DMS153 (cell line): ENCODE data around the gene C6orf141.

Experiments used
- DNase-seq: peaks from one replicate; lab custom pipeline; 2025; lab: John Stamatoyannopoulos, UW

Gene C6orf141

DNA sequence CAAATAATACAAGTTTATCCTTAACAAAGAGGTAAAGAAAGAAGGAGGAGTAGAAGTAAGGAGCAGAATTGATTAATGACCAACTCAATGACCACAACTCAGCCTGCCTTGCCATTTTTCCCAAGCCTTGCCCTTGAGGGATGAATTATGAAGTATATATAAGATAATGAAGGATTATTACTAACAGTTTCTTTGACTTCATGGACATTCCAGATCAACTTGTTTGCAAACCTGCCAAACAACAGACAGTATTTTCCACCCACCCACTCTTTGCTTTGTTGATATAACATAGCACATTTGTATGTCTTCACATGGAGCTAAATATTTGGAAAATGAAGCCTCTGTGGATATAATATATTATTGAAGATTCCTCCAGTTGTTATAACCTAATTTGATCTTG is 9.9 kb upstream of the C6orf141 start:
- DNase-seq, result no peak

DNA sequence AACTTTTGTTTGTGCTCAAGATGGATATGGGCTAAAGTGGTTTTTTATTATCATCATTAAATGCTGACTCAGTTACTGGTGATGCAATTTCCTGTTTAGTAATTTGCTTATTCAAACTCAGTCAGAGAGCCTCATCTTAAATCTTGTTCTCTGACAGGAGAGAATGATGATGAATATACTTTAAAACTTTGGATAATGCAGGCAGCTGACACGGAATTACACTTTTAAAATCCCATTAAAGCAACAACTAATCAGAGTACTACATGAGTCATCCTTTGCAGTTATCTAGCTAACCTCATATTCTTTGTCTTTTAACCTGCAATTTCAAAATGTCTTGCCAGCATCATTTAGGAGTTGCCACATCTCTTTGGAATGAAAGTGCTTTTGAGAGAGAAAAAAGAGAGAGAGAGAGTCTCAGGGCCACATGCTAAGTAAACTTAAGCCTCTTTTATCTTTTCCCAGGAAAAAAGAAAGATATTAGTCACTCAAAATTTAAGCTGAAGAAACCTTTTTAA is 9.2 kb upstream of the C6orf141 start:
- DNase-seq, result peak; percentile 48

DNA sequence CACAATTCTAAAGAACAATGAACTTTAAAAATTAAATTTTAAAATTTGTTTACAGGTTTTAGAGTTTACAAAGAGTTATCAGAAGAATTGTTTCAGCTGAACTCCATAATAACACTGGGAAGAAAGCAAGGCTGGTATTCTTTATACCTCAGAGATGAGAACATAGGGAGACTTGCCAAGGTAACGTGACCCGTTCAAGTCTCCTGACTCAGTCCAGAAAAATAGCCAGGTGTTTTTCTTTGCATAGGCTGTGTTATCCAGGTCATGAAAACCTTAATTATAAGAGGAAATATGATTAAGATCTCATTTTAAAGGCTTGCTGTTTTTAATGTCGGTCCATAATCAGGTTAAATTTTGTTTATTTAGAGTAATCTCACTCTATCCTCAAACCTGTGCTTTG is 8.5 kb upstream of the C6orf141 start:
- DNase-seq, result no peak

DNA sequence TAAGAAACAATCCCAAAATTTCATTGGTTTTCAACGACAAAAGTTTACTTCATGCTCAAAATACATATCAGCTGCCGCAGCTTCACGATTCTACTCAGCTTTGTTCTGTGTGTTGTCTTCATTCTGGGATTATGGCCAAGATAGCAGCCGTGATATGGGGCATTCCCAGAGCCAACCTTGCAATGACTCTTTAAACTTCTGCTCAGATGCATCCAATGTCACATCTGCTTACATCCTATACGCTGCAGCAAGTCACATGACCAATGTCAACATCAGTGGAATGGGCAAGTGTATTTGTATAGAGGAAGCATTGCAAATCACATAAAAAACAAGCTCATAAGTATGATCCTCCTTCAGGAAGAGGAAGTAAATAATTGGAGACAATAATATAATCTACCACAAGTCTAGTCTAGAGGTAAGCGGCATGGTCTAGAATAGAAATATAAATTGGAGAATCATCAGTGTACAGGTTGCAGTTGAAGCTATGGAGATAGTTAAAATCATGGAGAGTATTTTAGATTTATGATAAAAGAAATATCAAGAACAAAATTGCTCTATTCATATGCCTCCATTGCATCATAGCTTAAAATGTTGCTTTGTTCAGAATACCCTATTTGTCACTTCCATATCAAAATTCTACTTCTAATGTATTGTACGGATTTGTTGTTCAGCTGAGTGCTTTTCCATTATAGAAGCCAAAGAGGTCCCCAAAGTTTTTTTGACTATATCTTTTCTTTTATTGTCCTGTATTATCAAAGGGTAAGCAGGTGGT is 7.2 kb upstream of the C6orf141 start:
- peak; percentile 56 for DNase-seq

DNA sequence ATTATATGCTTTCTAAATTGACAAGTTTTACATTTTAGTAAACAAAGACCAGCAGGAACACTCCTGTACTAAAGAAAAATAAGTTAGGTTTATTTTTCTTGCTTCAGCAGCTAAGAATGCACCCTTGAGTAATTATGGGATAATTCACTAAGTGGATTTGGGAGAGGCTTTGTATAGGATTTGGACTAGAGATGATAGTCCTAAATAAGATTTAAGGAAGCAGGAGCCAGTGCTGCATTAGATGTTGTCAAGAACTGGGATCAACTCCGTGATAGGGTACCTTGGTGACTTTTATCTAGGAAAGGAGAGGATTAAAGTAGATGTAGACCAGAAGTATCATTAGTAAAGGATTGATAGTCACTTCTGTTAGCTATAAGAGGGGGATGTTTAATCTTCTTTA is 4.1 kb upstream of the C6orf141 start:
- DNase-seq, result no peak

DNA sequence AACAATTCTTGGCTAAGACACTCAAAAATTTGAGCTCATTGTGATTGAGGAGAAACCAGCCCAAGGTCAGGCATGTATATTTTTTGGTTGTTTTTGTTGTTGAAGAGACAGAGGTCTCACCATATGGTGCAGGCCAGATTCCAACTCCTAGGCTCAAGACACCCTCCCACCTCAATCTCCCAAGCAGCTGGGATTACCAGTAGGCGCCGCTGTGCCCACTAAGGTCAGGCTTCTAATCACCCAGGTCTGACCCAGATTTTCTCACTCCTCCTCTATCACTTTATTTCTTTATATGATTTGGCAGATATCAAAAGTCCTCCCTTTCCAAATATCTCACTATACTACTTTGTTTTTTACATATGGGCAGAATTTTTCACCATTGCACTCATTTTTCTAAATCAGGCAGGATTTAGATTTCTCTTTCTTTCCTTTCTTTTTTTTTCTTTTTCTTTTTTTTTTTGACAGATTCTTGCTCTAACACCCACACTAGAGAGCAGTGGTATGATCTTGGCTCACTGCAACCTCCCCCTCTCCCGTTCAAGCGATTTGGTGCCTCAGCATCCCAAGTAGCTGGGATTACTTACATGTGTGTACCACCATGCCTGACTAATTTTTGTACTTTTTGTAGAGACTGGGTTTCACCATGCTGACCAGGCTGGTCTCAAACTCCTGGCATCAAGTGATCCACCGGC is 1.7 kb upstream of the C6orf141 start:
- DNase-seq, result no peak

DNA sequence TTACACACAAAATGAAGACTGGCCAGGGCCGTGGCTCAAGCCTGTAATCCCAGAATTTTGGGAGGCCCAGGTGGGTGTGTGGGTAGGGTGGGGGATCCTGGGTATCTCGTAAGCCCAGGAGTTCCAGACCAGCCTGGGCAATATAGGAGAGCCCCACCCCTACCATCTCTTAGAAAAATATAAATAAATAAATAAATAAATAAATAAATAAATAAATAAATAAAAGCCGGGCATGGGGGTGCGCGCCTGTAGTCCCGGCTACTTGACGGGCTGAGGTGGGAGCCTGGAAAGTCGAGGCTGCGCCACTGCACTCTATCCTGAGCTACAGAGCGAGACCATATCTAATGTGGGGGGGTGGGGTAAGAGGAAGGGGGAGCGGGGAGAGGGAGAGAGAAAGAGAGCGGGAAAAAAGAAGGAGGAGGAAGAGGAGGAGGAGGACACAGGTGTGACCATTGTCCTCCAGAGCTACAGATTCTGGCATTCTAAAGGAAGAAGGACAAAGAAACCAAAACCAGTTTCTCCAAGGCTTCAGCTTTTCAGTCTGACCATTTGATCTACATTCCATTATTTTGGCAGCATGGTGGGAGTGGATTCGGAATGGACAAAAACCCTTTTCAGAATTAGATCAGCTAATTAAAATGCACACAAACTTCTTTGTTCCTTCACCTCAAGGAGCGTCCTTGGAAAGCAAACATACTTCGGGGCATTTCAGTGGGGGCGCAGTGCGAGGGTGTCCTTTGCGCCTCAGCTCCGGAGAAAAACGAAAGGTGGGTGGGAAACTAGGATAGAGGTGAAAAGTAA is 577 bp upstream of the C6orf141 start:
- no peak for DNase-seq

DNA sequence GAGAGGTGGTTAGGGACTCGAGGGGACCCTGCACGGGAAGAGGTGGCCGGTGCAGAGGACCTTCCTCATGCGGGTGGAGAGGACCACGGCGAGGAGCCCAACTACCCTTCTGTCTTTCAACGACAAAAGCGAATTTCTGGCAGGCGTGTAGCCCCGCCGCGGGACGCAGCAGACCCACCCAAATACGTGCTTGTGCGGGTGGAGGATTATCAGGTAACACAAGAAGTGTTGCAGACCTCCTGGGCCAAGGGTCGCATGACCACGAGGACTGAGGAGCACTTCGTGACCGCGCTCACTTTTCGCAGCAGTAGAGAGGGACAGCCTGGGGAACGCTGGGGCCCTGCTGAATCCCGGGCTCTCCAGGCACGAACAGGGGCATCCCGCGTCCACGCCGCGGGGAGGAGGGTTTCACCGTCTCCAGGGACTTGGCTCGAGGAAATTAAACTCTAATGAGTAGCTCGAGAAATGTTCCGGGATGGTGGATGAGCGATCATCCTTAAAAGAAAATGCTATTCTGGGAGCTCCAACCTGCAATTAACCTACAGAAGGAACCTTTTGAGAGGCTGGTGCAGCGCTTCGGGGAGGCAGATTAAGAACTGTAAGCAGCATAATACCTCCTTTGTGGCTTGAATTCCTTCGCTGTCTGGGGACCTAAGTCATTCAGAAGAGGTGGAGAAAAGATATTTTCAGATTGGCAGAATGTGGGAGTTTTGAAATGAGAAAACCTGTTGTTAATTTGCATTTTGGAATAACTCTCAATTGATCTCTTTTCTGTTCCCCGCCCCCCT is 804 bp downstream of the C6orf141 start:
- DNase-seq, result no peak

DNA sequence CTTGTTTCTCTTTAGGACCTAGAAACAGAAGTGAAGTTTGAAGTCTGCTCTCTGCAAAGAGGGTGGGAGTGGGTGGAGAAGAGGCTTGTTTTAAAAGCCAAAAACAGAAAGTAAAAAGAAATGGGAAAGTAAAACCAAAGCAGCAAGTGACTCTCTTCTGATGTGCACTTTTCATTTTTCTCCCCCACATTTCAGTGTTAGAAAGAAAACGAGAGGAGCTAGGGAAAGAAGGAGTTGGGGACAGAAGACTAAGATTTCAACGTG is 1.3 kb downstream of the C6orf141 start:
- no peak for DNase-seq

DNA sequence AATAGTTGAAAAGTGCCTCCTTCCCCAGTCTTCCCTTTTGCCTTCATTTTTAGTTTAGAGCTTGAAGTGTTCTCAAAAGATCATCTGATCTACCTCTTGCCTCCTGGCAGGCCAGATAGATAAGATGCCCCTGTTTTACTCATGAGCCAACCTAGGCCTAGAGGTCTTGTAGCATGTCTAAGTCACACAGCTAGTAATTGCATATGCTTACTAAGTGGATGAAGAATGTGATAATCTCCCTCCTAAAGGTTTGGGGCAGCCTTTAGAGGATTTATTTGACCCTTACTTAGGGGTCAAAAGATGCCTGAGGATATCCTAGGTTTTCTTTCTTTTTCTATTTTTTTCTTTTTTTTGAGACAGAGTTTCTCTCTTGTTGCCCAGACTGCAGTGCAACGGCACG is 2.1 kb downstream of the C6orf141 start:
- no peak for DNase-seq

DNA sequence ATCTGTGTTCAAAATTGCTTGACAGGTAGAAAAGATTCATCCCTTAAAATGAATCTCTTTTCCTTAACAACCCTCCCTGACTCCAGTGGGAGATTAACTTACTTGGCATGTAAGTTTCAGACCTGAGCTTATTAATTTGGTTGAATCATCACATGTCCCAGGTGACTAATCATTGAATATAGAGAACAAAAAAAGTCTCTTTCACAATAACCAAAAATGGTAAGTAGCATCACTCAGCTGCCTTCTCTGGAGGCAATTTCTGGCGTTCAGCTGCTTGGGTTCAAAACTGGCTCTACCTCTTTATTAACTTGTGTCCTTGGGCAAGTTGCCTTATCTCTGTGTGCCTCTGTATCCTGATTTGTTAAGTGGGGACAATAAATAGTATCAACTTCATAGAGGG is 2.9 kb downstream of the C6orf141 start:
- no peak for DNase-seq

DNA sequence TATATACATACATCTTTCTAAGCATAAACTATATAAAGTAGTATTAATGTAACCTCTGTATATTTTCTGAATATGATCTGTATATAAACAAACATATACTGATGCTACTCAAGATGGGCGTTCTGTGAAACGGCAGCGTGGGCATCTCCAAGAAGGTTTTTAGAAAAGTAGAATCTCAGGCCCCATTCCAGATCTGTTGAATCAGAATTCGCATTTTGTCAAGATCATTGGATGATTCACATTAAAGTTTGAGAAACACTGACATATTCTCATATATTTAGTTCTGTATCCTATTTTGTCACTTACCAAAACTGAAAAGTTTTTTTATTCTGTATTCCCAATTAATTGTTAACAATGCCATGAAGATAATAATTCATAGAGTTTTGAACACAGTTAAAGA is 5.5 kb downstream of the C6orf141 start:
- no peak for DNase-seq

DNA sequence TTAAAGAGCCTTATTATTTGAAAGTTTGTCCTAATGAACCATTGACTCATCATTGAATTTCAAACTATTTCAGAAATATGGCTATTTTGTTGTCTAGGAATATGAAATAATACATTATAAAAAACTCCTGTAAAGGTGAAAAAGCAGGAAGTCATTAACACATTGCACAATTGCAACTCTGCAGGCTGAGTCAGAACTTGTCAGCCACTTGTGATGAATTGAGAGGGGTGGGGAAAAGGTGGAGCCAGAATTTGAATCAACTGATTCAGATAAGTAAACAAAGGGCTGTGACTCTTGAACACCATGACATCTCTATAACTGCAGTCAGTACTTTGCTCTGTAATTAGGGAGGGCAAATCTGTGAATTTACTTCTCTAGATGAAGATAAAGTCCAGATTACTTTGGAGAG is 6.0 kb downstream of the C6orf141 start:
- peak; percentile 89 for DNase-seq

DNA sequence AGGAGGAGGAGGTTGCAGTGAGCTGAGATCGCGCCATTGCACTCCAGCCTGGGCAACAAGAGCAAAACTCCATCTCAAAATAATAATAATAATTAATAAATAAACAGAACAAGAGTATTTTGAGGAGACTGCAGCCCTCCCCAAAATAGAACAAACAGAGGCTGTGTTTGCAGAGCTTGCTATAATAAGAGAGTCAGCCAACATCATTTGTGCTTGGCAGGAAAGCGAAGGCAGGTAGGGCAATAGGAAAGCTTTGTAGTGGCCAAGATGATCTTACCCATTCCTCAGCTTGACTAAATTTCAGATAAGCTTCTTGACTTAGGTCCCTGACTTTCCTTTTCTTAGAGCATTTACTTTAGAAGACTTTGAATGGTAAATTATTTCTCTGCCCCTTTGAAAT is 6.7 kb downstream of the C6orf141 start:
- DNase-seq, result peak; percentile 6

DNA sequence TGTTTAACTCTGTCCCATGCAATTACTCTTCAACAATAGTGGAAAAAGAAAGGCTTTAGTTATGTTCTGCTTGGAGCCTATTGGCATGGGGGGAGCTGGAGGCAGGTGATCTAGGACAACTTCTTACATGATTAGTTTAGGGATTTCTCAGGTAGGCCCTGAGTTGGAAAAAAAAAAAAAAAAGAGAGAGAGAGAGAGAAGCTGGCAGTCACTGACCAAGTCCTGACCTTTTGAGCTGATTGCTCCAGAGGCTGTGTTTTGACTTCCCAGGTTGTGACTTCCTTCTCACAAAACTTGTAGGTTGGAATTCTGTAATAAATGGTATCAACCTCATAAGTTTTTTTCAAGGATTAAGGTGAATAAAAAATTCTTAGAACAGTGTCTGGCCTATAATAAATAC is 7.8 kb downstream of the C6orf141 start:
- no peak for DNase-seq

DNA sequence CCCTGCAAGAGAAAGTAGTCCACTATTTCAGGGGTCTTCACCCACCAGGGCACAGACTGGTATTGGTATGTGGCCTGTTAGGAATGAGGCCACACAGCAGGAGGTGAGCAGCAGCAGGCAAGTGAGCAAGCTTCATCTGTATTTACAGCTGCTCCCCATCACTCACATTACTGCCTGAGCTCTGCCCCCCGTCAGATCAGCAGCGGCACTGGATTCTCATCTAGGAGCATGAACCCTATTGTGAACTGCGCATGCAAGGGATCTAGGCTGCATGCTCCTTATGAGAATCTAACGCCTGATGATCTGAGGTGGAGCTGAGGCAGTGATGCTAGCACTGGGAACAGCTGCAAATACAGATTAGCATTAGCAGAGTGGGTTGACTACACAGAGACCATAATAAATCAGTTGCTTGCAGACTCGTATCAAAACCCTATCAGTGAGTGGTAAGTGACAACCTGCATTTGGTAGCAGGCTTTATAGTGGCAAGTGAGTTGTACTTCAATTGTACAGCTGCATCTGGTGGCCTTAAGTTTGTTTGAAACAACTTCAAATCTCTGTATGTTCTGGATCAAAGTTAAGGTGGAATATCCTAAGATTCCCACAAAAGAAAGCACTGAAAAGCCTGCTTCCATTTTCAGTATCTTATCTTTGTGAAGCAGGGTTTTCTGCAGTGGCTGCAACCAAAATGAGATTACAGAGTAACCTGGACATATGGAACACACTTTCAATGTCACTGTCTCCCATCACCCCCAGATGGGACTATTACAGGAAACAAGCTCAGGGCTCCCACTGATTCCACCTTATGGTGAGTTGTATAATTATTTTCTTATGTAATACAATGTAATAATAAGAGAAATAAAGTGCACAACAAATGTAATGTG is 12.8 kb downstream of the C6orf141 start:
- no peak for DNase-seq

DNA sequence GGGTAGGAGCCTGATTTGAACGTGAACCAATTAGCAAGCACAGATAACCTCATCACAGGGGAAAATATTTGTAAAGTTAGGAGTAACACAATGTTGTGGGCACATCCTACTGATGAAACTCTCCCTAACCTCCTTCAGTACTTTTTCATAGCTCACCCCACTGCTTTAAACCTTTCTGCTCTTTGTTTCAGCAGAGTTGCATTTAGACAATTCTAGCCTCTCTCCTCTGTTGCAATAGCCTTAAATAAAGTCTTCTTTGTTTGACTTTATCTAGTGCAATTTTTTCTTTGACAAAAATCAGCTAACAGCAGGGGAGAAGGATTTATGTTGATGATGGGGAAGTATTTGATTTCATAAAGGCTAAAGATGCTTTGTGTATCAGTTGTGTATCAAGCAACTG is 14.1 kb downstream of the C6orf141 start:
- DNase-seq, result no peak

DNA sequence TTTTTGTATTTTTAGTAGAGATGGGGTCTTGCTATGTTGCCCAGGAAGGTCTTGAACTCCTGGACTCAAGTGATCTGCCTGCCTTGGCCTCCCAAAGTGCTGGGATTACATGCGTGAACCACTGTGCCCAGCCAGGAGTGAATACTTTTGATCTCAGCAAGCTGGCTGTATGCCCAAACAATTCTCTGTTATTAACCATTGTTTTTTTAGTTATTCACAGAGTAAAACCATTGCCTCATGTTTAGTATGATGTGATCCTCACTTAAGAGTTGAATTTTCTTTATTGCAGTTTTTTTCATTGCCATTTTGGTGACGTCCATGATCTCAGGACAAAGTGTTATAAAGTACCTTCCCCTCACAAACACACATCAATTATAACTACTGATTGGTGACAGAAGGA is 14.8 kb downstream of the C6orf141 start:
- no peak for DNase-seq

DNA sequence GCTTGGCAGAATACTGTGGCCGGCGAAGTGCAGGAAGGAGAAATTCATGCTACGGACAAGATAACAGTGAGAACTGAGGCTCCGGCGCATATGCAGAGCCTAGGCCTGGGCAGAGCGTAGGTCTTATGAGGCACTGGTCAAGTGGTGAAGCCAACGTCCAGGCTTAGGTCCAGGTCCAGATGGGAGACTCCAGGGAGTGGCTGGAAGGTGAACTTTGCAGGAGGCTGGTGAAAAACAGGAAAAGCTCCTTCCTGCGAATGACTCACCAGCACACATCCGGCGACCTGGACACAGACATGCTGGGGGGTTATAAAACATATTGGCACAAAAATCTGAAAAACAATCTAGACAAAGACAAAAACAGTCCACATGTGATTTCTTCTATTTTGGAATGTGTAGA is 15.4 kb downstream of the C6orf141 start:
- no peak for DNase-seq

DNA sequence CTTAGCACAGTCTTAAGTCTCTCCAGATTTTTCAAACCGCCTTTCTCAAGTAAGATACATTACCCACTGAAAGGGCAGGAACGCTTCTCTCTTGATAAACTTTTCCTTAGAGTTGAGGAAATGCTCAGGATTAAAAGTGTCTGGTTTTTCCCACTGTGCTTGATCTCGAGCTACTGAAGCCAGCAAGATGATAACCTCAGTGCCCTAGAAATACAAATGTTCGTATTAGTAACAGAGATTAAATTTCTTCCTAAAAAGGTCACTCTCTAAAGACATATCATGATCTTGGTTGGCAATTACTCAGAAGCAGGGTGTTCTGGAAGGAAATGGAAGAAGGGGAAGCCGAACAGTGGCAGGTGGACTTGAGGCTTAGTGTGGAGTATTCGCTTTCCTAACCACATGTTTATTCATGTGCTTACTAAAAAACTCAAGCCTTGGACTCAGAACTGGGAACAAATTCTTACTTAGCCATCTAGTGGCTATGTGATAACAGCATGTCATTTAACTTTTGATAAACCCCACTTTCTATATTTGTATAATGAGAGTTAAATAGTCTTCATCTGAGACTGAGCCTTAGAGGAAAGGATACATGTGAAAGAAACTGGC is 20.1 kb downstream of the C6orf141 start:
- DNase-seq, result peak; percentile 14

DNA sequence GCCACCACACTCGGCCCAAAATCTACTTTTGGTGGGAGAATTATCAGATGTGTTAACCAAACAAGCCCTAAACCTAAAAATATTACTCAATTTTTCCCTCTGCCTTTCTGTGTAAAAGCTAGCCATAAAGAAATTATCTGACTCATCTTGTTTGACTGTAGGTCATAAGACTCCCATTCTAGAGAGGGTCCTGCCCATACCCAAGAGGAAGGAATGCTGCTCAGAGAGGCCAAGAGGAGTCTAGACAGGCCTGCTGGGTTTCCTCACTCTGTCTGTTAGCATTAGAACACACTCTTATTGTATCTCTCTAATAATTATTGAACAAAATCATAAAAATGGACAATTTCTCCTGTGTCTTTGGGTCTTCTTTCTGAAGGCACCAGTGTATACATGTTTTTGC is 26.1 kb downstream of the C6orf141 start:
- DNase-seq, result no peak
